ENCODE results near the gene BCDIN3D. TPM values are rescaled to one million over a fixed set of nuclear protein-coding genes. Genes with fewer than 3 reads are reported as not detected.

BCDIN3D gene
- total RNA-seq, 4 donors from 2014 or later = 2.2 to 6.2 (median 5.5) TPM

- Histone ChIP-seq H3K27me3 (no peaks in the 10 kb centered on the region), H3K4me3 (no peak overlapping the region), H3K27ac (replicated peaks in 1 of 4) (no peak overlapping the region), H3K9me3 (no peaks in the 10 kb centered on the region), H3K36me3 (peaks cover 29 to 99% (median 95%) of the 10 kb centered on the region in 4 donors), H3K4me1 (peaks cover 0 to 6% (median 3%) of the 10 kb centered on the region in 4 donors)
- TF ChIP-seq EP300 (IDR thresholded peaks at IDR 0.05) = no peak
- no peak for DNase-seq (ENCODE audit: extremely low spot score)
- intact Hi-C loops (cut with DNase I) = no loop called here
- 91% methylated on average over 15 of the region's 17 CpGs for WGBS
Measured at GRCh38 chr12:49801141-49802063, 41.5 kb downstream of the BCDIN3D start.

- H3K9me3 ChIP-seq = no peaks in the 10 kb centered on the region
- H3K27me3 ChIP-seq = no peaks in the 10 kb centered on the region
- H3K4me1 ChIP-seq = peaks cover 0 to 6% (median 2%) of the 10 kb centered on the region in 4 donors
- 82% methylated on average over 8 of the region's 11 CpGs for WGBS
- TF ChIP-seq EP300 (IDR thresholded peaks at IDR 0.05) = no peak
- TF ChIP-seq POLR2A (IDR thresholded peaks at IDR 0.05; ENCODE audit: low read depth) = no peak
- no peak for TF ChIP-seq CTCF (IDR thresholded peaks at IDR 0.05)
- no peak for DNase-seq (ENCODE audit: extremely low spot score)
- H3K27ac ChIP-seq (replicated peaks in 1 of 4) = no peak overlapping the region
- intact Hi-C loops (cut with DNase I) = no loop called here
- no peak overlapping the region for H3K4me3 ChIP-seq
- H3K36me3 ChIP-seq = peaks cover 27 to 99% (median 98%) of the 10 kb centered on the region in 4 donors
Measured at GRCh38 chr12:49800421-49801140, 42.3 kb downstream of the BCDIN3D start.

- TF ChIP-seq POLR2AphosphoS5 (IDR thresholded peaks at IDR 0.05) = no peak
- TF ChIP-seq EP300 (IDR thresholded peaks at IDR 0.05) = no peak
- no peak for TF ChIP-seq CTCF (IDR thresholded peaks at IDR 0.05)
- no peak for TF ChIP-seq POLR2A (IDR thresholded peaks at IDR 0.05; ENCODE audit: low read depth)
- no peak for DNase-seq (ENCODE audit: extremely low spot score)
- Histone ChIP-seq H3K27me3 (no peaks in the 10 kb centered on the region), H3K9me3 (no peaks in the 10 kb centered on the region), H3K27ac (replicated peaks in 1 of 4) (no peak overlapping the region), H3K4me1 (peaks cover 0 to 6% (median 2%) of the 10 kb centered on the region in 4 donors), H3K4me3 (no peak overlapping the region), H3K36me3 (peaks cover 22 to 99% (median 97%) of the 10 kb centered on the region in 4 donors)
- intact Hi-C loops (cut with DNase I) = no loop called here
- 82% methylated on average over 2 of the region's 2 CpGs for WGBS
Measured at GRCh38 chr12:49798934-49799333, 44.0 kb downstream of the BCDIN3D start.

- no peak for TF ChIP-seq CTCF (IDR thresholded peaks at IDR 0.05)
- no peak for TF ChIP-seq POLR2A (IDR thresholded peaks at IDR 0.05; ENCODE audit: low read depth)
- TF ChIP-seq EP300 (IDR thresholded peaks at IDR 0.05) = no peak
- TF ChIP-seq POLR2AphosphoS5 (IDR thresholded peaks at IDR 0.05) = no peak
- Histone ChIP-seq H3K9me3 (no peaks in the 10 kb centered on the region), H3K4me3 (no peak overlapping the region), H3K27me3 (no peaks in the 10 kb centered on the region), H3K27ac (replicated peaks in 1 of 4) (no peak overlapping the region), H3K36me3 (peaks cover 15 to 99% (median 93%) of the 10 kb centered on the region in 4 donors), H3K4me1 (peaks cover 0 to 6% (median 2%) of the 10 kb centered on the region in 4 donors)
- intact Hi-C loops (cut with DNase I) = no loop called here
- WGBS = 86% methylated on average over 7 of the region's 7 CpGs
- no peak for DNase-seq (ENCODE audit: extremely low spot score)
Measured at GRCh38 chr12:49798248-49798647, 44.7 kb downstream of the BCDIN3D start.

GRCh38 chr12:49797449-49797776 is 45.5 kb downstream of the BCDIN3D start:
- Histone ChIP-seq H3K36me3 (peaks cover 11 to 99% (median 93%) of the 10 kb centered on the region in 4 donors), H3K4me1 (peaks cover 0 to 6% (median 2%) of the 10 kb centered on the region in 4 donors), H3K27ac (replicated peaks in 1 of 4) (no peak overlapping the region), H3K9me3 (no peaks in the 10 kb centered on the region), H3K27me3 (no peaks in the 10 kb centered on the region), H3K4me3 (no peak overlapping the region)
- 86% methylated on average over 1 of the region's 2 CpGs for WGBS
- intact Hi-C loops (cut with DNase I) = no loop called here
- no peak for DNase-seq (ENCODE audit: extremely low spot score)
- TF ChIP-seq CTCF (IDR thresholded peaks at IDR 0.05) (no peak), POLR2A (IDR thresholded peaks at IDR 0.05; ENCODE audit: low read depth) (no peak), EP300 (IDR thresholded peaks at IDR 0.05) (no peak), POLR2AphosphoS5 (IDR thresholded peaks at IDR 0.05) (no peak)

All from esophagus muscularis mucosa (tissue), 4 donors.